ENCODE data around the gene TXNRD1. TPM values are rescaled to one million over a fixed set of nuclear protein-coding genes. Genes with fewer than 3 reads are reported as not detected.
A peak's percentile ranks its signal among the peaks of the same experiment; 100 is the strongest.
"Not testable (repeated sequence)": the region's sequence is repeated elsewhere in the genome, so short reads cannot be mapped to it uniquely, and the experiment has no call there.

Gene TXNRD1
- total and polyA plus RNA-seq, 5 donors = 57.9 to 187 (median 144) TPM

GRCh38 chr12:104294158-104294859, 78.7 kb downstream of the TXNRD1 start:
- H3K4me1 ChIP-seq (ENCODE audit: control insufficient read depth, insufficient read depth, low read length); H3K27me3 ChIP-seq (ENCODE audit: control insufficient read depth, insufficient read depth); H3K4me3 ChIP-seq (ENCODE audit: low read length); H3K27ac ChIP-seq (ENCODE audit: low read length); ATAC-seq; intact Hi-C loops (cut with DNase I); H3K9me3 ChIP-seq (ENCODE audit: control insufficient read depth, low read length): not testable (repeated sequence)
- peak; percentile 52 to 77 (median 76) for DNase-seq
- 67% methylated on average over 16 of the region's 17 CpGs for WGBS

- intact Hi-C loops (cut with DNase I) = no loop called here
- H3K4me1 ChIP-seq (ENCODE audit: control insufficient read depth, insufficient read depth, low read length) = no peaks in the 10 kb centered on the region
- no peak overlapping the region for H3K27ac ChIP-seq (ENCODE audit: low read length)
- ATAC-seq (no peak), DNase-seq (no peak)
- WGBS = 76% methylated on average over 9 of the region's 9 CpGs
- no peaks in the 10 kb centered on the region for H3K27me3 ChIP-seq (ENCODE audit: control insufficient read depth, insufficient read depth)
- no peak overlapping the region for H3K4me3 ChIP-seq (ENCODE audit: low read length)
- H3K9me3 ChIP-seq (ENCODE audit: control insufficient read depth, low read length) = no peaks in the 10 kb centered on the region
Measured at GRCh38 chr12:104294927-104295668, 79.5 kb downstream of the TXNRD1 start.

DNA sequence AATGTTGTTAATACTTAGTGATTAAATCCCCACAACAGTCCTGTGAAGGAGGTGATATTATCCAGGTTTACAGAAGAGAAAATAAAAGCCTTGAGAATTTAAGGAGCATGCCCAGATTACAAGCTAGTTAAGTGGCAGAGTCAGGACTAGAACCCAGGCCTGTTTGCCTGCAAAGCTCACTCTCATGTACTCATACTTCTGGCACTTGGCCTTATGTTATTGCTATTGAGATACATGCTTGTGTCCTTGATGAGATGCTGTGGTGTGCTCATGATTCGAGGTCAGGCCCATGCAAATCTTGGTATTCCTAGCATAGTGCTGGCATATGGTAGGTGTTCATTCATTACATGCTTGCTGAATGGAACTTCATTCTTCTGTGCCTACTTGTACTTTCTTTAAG, 80.4 kb downstream of the TXNRD1 start:
- H3K9me3 ChIP-seq (ENCODE audit: control insufficient read depth, low read length) = no peaks in the 10 kb centered on the region
- no peak for DNase-seq
- H3K27ac ChIP-seq (ENCODE audit: low read length) = no peak overlapping the region
- WGBS = 89% methylated on average over 1 of the region's 1 CpG
- intact Hi-C loops (cut with DNase I) = no loop called here
- no peak overlapping the region for H3K4me3 ChIP-seq (ENCODE audit: low read length)
- ATAC-seq = no peak
- no peaks in the 10 kb centered on the region for H3K4me1 ChIP-seq (ENCODE audit: control insufficient read depth, insufficient read depth, low read length)
- H3K27me3 ChIP-seq (ENCODE audit: control insufficient read depth, insufficient read depth) = no peaks in the 10 kb centered on the region

DNA sequence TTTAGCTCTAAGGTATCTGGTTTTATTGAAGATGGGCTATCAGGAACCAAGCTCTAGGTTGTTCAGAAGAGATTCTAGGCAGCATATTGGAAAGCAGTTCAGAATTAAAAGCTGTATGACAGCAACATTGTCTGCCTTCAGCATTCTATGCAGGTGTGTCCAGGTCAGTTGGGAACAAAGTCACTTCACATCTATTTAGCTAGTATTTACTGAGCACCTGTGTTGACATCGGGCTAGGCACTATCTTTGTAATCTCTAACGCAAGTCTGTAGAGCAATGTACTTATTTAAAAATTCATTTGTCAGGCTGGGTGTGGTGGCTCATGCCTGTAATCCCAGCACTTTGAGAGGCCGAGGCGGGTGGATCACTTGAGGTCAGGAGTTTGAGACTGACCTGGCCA, 81.1 kb downstream of the TXNRD1 start:
- Histone ChIP-seq H3K27me3 (ENCODE audit: control insufficient read depth, insufficient read depth) (no peaks in the 10 kb centered on the region), H3K4me1 (ENCODE audit: control insufficient read depth, insufficient read depth, low read length) (no peaks in the 10 kb centered on the region), H3K4me3 (ENCODE audit: low read length) (no peak overlapping the region), H3K9me3 (ENCODE audit: control insufficient read depth, low read length) (no peaks in the 10 kb centered on the region), H3K27ac (ENCODE audit: low read length) (no peak overlapping the region)
- intact Hi-C loops (cut with DNase I) = no loop called here
- 96% methylated on average over 4 of the region's 4 CpGs for WGBS
- ATAC-seq (no peak), DNase-seq (no peak)

GRCh38 chr12:104297477-104298113, 82.0 kb downstream of the TXNRD1 start:
- Histone ChIP-seq H3K9me3 (ENCODE audit: control insufficient read depth, low read length) (no peaks in the 10 kb centered on the region), H3K4me3 (ENCODE audit: low read length) (no peak overlapping the region), H3K4me1 (ENCODE audit: control insufficient read depth, insufficient read depth, low read length) (no peaks in the 10 kb centered on the region), H3K27me3 (ENCODE audit: control insufficient read depth, insufficient read depth) (no peaks in the 10 kb centered on the region), H3K27ac (ENCODE audit: low read length) (no peak overlapping the region)
- DNase-seq (no peak), ATAC-seq (no peak)
- 90% methylated on average over 10 of the region's 10 CpGs for WGBS
- intact Hi-C loops (cut with DNase I) = no loop called here

DNA sequence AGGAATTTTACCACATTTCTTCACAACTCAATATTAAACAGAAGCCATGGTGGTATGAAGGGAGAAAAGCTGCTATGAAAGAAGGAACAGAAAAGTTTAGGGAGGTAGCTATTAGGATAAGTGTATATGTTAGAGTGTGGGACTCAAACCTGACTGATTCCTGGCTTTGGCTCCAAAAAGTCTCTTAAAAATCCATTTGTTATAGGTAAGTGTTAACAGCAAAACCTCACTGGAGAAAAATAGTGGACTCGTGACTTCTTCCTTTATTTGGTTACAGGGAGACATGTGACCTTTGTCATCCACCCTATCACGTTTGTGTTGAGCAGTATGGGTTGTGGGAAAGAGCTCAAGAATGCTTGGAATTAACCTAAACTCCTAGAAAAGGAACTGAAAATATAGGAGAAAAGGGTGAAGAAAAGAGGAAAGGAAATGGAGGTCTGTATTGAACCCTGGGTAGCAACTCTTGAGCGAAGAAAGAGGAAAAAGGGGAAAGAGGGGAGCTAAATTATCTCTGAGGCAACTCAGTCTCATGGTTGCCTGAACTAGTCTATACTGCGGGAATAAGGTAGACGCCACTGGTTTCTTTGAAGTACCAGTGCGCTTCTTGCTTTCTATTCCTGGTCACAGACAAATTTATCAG, 84.4 kb downstream of the TXNRD1 start:
- no peaks in the 10 kb centered on the region for H3K27me3 ChIP-seq (ENCODE audit: control insufficient read depth, insufficient read depth)
- intact Hi-C loops (cut with DNase I) = loop anchor here in 2 of 4 donors (5.0 kb wide), 1 partner anchor 83 kb away; the partner anchor contains the start of gene TXNRD1 (in 2 of the 2)
- WGBS = 69% methylated on average over 6 of the region's 6 CpGs
- no peak overlapping the region for H3K4me3 ChIP-seq (ENCODE audit: low read length)
- no peak overlapping the region for H3K27ac ChIP-seq (ENCODE audit: low read length)
- ATAC-seq (no peak), DNase-seq (no peak)
- H3K4me1 ChIP-seq (ENCODE audit: control insufficient read depth, insufficient read depth, low read length) = peaks cover 11% of the 10 kb centered on the region
- no peaks in the 10 kb centered on the region for H3K9me3 ChIP-seq (ENCODE audit: control insufficient read depth, low read length)

- H3K27ac ChIP-seq (ENCODE audit: low read length) = peak within 1 kb of the TSS; percentile 89
- H3K4me1 ChIP-seq (ENCODE audit: control insufficient read depth, insufficient read depth, low read length) = peaks cover 14% of the 10 kb centered on the region
- DNase-seq (peak; percentile 93 to 97 (median 97)), ATAC-seq (peak; percentile 99 to 100)
- intact Hi-C loops (cut with DNase I) = loop anchor here in 2 of 4 donors (5.0 kb wide), 1 partner anchor 86 kb away; the partner anchor contains the start of gene TXNRD1 (in 2 of the 2)
- WGBS = 6% methylated on average over 63 of the region's 63 CpGs
- H3K9me3 ChIP-seq (ENCODE audit: control insufficient read depth, low read length) = no peaks in the 10 kb centered on the region
- H3K4me3 ChIP-seq (ENCODE audit: low read length) = peak within 1 kb of the TSS; percentile 29
- H3K27me3 ChIP-seq (ENCODE audit: control insufficient read depth, insufficient read depth) = no peaks in the 10 kb centered on the region
Measured at GRCh38 chr12:104303538-104304151, 88.1 kb downstream of the TXNRD1 start, which contains the start of gene EID3. Gene EID3 (plus strand): TSS chr12:104303739. CDS start chr12:104303935, 196 bp downstream.

DNA sequence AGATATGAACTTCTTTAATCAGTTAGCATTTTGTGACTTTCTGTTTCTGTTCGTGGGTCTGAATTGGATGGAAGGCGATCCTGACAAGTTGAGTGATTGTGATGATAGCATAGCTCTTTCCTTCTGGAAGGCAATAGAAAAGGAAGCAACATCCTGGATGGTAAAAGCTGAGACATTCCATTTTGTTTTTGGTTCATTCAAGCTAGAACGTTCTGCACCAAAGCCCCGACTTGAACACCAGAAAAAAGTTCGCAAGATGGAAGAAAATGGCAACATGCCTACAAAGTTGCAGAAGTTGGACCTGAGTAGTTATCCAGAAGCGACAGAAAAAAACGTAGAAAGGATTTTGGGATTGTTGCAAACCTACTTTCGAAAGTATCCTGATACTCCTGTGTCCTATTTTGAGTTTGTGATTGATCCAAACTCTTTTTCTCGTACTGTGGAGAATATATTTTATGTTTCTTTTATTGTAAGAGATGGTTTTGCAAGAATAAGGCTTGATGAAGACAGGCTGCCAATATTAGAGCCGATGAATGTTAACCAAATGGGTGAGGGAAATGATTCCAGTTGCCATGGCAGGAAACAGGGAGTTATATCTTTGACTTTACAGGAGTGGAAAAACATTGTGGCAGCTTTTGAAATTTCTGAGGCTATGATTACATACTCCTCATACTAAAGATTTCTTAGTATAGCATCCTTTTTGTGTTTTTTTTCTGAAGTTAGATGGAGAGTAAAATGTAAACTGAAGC, 88.9 kb downstream of the TXNRD1 start:
- intact Hi-C loops (cut with DNase I) = loop anchor here in 2 of 4 donors (5.0 kb wide), 1 partner anchor 87 kb away; the partner anchor contains the start of gene TXNRD1 (in 2 of the 2)
- WGBS = 77% methylated on average over 10 of the region's 10 CpGs
- Histone ChIP-seq H3K27ac (ENCODE audit: low read length) (no peak overlapping the region), H3K4me1 (ENCODE audit: control insufficient read depth, insufficient read depth, low read length) (peaks cover 14% of the 10 kb centered on the region), H3K9me3 (ENCODE audit: control insufficient read depth, low read length) (no peaks in the 10 kb centered on the region), H3K4me3 (ENCODE audit: low read length) (peak overlapping the region; percentile 29), H3K27me3 (ENCODE audit: control insufficient read depth, insufficient read depth) (no peaks in the 10 kb centered on the region)
- DNase-seq (no peak), ATAC-seq (no peak)

DNA sequence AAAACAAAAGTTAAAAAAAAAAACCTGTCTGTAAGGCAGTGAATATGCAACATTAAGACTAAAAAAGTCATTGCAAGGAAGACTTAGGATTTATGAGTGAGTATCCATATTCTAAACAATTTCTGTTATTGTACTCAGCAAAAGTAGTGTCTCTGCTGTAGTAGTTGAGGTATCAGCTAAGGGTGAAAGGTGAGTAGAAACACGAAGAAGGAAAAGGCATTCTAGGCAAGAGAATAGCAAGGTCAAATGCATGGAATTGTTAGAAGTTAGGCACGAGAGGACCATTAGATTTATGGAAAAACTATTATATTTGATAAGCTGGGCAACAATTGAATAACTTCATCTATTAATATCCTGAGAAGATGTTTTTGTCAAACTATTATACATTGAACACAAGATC, 89.8 kb downstream of the TXNRD1 start:
- Histone ChIP-seq H3K4me1 (ENCODE audit: control insufficient read depth, insufficient read depth, low read length) (peaks cover 14% of the 10 kb centered on the region), H3K27me3 (ENCODE audit: control insufficient read depth, insufficient read depth) (no peaks in the 10 kb centered on the region), H3K9me3 (ENCODE audit: control insufficient read depth, low read length) (no peaks in the 10 kb centered on the region), H3K27ac (ENCODE audit: low read length) (no peak overlapping the region), H3K4me3 (ENCODE audit: low read length) (no peak overlapping the region)
- intact Hi-C loops (cut with DNase I) = no loop called here
- DNase-seq (no peak), ATAC-seq (no peak)
- WGBS = 76% methylated on average over 2 of the region's 2 CpGs

GRCh38 chr12:104306376-104306775, 90.8 kb downstream of the TXNRD1 start:
- no peak for ATAC-seq

More at GRCh38 chr12:104306376-104306775, 90.8 kb downstream of the TXNRD1 start:
- DNase-seq = no peak
- Histone ChIP-seq H3K9me3 (ENCODE audit: control insufficient read depth, low read length) (no peaks in the 10 kb centered on the region), H3K27me3 (ENCODE audit: control insufficient read depth, insufficient read depth) (no peaks in the 10 kb centered on the region), H3K4me1 (ENCODE audit: control insufficient read depth, insufficient read depth, low read length) (peaks cover 14% of the 10 kb centered on the region), H3K27ac (ENCODE audit: low read length) (no peak overlapping the region), H3K4me3 (ENCODE audit: low read length) (no peak overlapping the region)
- intact Hi-C loops (cut with DNase I) = no loop called here
- 65% methylated on average over 2 of the region's 2 CpGs for WGBS

Measured in right cardiac atrium (tissue), 5 donors.